Activated T-cell treated with anti-CD3 and anti-CD28 coated beads for 1 hour (primary cell): ENCODE data around the gene DENND6B.
"Not testable (repeated sequence)": the region's sequence is repeated elsewhere in the genome, so short reads cannot be mapped to it uniquely, and the experiment has no call there.

Source experiments
- DNase-seq: peaks from one replicate; pipeline ENCODE4 v3.0.0-alpha.2; 2020; ENCODE audit warnings: low read depth

Gene DENND6B

DNA sequence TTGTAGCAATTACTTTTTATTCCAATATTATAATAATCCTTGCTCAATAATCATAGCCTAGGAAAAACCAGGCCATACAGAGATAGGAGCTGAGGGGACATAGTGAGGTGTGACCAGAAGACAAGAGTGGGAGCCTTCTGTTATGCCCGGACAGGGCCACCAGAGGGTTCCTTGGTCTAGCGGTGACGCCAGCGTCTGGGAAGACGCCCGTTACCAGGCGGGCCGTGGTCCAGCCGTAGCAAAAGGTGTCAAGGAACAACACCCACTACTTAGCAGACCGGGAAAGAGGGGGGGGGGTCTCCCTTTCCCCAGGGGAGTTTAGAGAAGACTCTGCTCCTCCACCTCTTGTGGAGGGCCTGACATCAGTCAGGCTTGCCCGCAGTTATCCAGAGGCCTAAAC is 53.5 kb downstream of the DENND6B start:
- DNase-seq, result not testable (repeated sequence)

- no peak for DNase-seq
Measured at GRCh38 chr22:50272044-50272802, 54.6 kb downstream of the DENND6B start.

- peak; percentile 47 for DNase-seq
Measured at GRCh38 chr22:50271519-50271970, 55.3 kb downstream of the DENND6B start.

DNA sequence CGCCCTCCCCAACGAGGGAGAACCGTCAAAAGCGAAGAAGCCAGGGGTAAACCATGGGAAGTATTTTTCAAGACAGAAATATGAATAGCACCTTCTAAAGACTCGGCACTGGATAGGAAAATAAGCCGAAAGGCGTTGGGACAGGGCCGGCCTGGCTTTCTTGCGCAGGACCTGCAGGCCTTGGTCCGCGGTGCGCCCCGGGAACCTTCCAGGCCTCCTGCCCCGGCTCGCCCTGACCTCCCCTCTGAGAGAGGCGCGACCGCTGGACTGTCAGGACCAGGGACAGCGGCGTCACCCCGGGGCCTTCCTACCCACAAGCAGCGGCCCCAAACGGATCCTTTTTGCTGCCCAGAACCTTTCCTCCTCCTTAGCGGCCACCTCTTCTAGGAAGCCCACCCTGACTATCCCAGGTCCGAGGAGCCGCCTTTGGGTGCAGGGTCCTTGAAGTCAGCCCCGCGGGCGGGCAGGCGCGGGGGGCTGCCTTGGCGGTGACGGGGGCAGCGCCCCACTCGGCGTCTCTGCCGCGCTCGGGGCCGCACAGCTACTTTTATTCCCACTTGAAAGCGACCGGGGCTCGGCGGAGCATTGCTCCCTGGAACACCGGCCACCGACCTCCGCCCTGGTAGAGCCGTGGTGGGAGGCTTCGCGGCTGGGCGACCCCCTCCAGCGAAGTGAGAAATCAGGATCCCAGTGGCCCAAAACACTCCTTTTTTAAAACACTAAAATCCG is 56.0 kb downstream of the DENND6B start:
- DNase-seq, result peak; percentile 60

DNA sequence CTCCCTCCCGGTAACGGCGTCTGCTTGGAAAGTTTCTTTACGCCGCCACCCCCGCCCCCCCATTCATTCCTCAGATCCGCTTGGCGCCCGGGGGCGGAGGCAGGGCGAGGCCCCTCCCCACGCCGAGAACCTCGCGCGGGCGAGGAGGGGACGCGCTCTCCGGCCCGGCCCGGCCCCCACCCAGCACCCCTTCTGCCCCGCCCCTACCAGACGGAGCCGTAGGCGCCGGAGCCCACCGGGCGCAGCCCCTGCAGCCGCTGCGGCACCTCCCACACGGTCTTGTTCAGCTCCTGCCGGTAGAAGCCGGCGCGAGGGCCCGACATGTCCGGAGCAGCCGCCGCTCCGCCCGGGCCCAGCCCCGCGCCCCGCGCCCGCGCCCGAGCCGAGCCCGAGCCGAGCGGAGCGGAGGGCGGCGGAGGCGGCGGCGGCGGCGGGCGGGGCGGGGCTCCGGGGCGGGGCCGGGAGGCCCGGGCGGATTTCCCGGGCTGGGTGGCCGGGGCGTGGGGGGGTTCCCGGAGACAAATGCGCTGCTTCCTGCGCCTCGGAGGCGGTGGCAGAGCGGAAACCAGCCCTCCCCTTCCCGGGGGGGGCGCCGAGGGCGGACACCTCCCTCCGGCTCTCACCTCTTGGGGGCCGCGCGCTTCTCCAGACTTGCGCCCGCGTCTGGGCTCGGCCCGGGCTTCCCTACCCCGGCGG is 56.7 kb downstream of the DENND6B start, which contains the start of gene MAPK11:
Gene MAPK11 (minus strand): TSS at position 411 of the 696 bp plus-strand sequence. CDS start 88 bp downstream, at position 323.
- peak; percentile 57 for DNase-seq

DNA sequence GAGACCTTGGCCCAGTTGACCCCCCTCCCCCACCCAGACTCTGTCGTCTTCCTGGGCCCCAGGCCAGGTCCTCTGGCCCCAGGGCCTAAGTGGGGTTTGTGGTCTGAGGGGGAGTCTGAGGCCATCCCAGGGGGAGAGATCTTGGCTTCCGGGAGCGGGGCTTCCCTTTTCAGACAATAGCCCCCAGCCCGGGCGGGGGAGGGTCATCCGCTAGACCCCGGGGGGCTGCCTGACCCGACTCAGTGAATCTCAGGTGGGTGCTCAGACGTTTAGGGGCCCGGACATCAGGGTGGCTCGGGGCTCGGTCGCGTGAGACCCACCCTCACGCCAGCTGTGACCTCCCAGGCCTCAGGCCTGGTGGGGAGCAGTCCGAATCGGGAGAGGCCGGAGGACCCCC is 57.2 kb downstream of the DENND6B start:
- no peak for DNase-seq

DNA sequence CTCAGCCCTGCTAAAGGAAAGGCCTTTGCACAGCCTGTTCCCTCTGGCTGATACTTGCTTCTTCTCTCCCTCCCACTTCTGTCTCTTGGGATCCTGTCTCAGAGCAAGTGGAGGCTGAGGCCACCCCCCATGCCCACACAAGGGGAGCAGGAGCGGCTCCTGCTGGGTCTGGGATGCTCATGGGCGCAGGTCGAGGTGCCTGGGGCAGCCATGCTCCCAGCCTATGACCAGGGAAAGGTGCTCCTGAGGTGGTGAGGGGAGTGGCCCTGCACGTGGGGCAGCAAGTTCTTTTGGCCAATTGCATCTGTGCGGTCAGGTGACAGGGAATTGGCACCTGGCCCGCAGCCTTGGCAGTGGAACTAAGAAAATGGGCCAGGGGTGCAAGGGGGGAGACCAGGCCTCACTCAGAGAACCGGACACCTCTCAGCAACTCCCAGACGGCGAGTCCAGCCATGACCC is 58.1 kb downstream of the DENND6B start:
- no peak for DNase-seq

DNA sequence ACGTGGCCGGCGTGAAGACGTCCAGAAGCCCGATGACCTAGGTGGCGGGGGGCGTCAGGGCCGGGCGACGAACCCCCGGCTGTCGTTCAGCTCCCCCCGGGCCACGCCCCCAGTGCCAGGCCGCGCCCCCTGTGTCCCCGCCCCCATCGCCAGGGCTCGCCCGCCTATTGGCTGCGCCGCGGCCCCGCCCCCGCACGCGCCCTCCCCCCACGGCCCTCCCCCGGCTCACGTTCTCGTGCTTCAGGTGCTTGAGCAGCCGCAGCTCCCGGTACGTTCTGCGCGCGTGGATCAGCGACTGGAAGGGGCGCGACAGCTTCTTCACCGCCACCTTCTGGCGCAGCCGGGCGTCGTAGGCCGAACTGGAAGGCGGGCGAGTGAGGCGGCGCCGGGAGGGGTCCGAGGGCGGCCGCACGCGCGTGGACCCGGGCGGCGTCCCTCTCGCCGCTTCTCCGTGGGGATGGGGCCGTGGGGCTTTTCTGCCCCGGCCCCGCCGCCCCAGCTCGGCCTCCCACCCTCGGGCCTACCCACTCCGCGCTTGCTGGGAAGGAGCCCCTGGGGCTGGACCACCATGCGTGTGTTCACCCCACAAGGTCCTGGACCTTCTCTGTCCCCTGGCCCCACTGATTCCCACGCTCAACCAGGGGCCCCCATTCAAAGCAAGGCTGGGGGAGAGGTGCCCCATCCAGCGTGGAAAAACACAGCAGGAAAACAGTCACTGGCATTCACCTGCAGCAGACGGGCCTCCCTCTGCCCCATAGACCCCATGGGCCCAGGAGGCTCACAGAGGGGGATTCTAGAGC is 59.0 kb downstream of the DENND6B start:
- DNase-seq, result peak; percentile 42

DNA sequence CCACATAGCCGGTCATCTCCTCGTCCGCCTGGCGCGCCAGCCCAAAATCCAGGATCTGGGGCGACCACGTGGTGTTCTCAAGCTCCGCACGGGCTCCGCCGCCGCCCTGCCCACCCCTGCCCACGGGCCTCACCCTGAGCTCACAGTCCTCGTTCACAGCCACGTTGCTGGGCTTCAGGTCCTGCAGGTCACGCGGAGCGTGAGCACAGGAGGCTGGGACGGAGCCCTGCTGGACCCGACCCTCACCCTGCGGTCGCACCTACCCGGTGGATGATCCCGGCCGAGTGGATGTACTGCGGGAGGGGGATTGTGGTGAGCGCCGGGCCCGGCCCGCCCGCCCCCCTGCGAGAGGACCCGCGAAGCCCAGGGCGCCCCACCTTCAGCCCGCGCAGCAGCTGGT is 59.8 kb downstream of the DENND6B start:
- no peak for DNase-seq

GRCh38 chr22:50264946-50265669 is 61.7 kb downstream of the DENND6B start:
- DNase-seq, result no peak

DNA sequence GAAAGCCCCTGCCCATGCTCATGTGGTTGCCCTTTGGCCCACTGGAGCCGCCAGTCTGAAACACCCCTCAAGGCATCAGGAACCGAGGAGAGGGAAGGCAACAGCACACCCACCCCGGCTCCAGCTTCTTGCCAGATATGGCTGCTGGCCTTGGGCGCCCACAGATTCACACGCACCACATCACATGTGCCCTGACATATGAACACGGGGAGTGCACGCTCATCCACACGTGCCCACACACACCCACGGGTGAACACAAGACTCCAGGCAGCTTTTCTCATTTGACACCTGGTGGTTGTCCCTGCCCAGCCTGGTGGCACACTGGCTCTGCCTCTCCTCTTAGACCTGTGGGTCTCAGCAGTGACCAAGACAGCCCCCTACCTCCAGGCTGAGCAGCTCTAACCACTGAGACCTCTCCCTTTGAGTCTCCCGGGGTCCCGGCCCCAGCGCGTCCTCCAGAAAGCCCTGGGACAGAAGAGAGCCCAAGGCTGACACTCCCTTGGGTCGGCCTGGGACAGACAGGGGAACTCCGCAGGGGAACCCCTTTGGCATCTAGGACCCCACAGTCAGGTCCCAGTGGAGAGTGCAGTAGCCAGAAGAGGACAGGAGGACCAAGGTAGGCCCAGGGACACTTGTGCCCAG is 62.6 kb downstream of the DENND6B start:
- no peak for DNase-seq

- no peak for DNase-seq
Measured at GRCh38 chr22:50262973-50263617, 63.7 kb downstream of the DENND6B start.

DNA sequence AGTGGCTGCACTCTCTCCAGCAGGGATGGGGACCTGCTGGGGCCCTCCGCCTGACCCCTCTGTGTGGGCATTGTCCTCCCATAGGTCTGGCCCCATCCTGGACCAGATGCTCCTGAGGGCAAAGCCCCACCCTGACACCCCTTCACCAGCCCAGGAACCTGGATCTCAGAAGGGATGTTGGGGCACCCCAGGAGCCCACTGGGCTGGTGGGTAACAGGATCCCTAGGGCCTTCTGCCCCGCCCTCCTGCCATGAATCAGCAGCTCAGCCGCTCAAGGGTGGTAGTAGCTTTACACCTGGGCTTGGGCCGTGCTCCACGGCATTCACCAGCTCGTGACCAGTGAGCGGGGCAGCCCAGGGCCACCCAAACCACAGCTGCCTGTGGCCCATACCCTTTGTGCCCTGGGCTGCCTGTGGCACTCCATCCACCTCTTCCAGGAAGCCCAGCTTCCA is 64.3 kb downstream of the DENND6B start:
- DNase-seq, result no peak

GRCh38 chr22:50261615-50262459 is 65.0 kb downstream of the DENND6B start, which contains the start of gene MAPK12:
Gene MAPK12, minus strand, starts transcription at chr22:50261683. Its CDS starts 174 bp downstream, at chr22:50261509.
- no peak for DNase-seq

GRCh38 chr22:50260801-50261614 is 65.8 kb downstream of the DENND6B start:
- DNase-seq, result no peak

GRCh38 chr22:50260434-50260800 is 66.4 kb downstream of the DENND6B start:
- no peak for DNase-seq

DNA sequence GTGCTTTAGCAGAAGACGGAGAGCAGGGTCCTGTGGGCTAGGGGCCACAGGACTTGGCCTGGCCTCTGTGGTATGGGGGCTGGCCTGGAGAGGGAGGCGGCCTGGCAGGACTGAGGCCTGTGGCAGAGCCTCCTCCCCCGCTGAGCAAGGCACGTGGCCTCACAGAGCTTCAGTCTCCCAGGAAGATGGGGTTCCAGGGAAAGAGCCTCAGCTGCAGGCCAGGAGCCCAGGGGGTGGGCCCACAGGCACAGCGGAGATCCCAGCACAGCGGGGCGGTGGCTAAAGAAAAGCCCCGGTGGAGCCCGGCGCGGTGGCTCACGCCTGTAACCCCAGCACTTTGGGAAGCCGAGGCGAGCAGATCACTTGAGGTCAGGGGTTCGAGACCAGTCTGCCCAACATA is 67.5 kb downstream of the DENND6B start:
- DNase-seq, result no peak
